ENCODE measurements around the gene PRKCA.

- TF ChIP-seq, protein P1, sequence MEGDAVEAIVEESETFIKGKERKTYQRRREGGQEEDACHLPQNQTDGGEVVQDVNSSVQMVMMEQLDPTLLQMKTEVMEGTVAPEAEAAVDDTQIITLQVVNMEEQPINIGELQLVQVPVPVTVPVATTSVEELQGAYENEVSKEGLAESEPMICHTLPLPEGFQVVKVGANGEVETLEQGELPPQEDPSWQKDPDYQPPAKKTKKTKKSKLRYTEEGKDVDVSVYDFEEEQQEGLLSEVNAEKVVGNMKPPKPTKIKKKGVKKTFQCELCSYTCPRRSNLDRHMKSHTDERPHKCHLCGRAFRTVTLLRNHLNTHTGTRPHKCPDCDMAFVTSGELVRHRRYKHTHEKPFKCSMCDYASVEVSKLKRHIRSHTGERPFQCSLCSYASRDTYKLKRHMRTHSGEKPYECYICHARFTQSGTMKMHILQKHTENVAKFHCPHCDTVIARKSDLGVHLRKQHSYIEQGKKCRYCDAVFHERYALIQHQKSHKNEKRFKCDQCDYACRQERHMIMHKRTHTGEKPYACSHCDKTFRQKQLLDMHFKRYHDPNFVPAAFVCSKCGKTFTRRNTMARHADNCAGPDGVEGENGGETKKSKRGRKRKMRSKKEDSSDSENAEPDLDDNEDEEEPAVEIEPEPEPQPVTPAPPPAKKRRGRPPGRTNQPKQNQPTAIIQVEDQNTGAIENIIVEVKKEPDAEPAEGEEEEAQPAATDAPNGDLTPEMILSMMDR (IDR thresholded peaks at IDR 0.05; ENCODE audit: insufficient read depth, low read length) = no peak
- TF ChIP-seq REST (IDR thresholded peaks at IDR 0.05; ENCODE audit: insufficient replicate concordance, low read depth) (no peak), SPI1 (IDR thresholded peaks at IDR 0.05; ENCODE audit: borderline replicate concordance, low read depth) (no peak)
Observed at GRCh38 chr17:66466106-66466820, 163.8 kb downstream of the PRKCA start.

All from HL-60 (cell line).